ENCODE data around the gene IMPACT. TPM values are rescaled to one million over a fixed set of nuclear protein-coding genes. Genes with fewer than 3 reads are reported as not detected.

Gene IMPACT, protein sequence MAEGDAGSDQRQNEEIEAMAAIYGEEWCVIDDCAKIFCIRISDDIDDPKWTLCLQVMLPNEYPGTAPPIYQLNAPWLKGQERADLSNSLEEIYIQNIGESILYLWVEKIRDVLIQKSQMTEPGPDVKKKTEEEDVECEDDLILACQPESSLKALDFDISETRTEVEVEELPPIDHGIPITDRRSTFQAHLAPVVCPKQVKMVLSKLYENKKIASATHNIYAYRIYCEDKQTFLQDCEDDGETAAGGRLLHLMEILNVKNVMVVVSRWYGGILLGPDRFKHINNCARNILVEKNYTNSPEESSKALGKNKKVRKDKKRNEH
- polyA plus RNA-seq (ENCODE audit: insufficient read length in 4 of 4), result 10 to 100 TPM; 54.3 to 85.8 (median 62.0) TPM

GRCh38 chr18:24426398-24427294 lies at the start of gene IMPACT:
TSS of gene IMPACT (plus strand) at chr18:24426670. CDS start at chr18:24426757, 87 bp downstream.
- DNase-seq (ENCODE audit: low read depth in 4 of 4, low spot score in 3 of 4), result peak; percentile 55 to 73 (median 71)

GRCh38 chr18:24378598-24378997 lies 47.9 kb upstream of the IMPACT start:
- no peak for DNase-seq (ENCODE audit: low read depth in 4 of 4, low spot score in 3 of 4)

DNA sequence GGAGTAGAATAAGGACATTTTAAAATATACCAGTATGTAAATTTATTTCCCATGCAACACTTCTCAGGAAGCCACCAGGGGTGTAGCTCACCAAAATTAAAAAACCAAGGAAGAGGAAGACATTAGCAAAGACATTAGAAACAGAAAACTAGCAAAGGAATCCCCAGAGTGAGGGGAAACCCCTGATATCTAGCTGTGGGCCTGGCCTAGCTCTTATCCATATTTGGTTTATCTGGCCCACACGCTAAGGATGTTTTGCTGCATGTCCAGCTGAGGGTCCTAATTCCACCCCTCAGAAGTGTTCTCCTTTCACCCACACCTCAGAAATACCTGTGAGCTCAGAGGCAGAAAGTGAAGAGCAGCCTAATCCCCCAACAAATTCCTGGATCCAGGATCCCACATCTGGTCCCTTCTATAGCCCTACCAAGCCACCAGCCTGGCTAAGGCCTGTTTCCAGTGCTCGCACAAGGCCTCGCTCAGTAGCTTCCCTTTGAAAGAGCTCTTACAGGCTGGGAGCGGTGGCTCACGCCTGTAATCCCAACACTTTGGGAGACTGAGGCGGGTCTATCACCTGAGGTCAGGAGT lies 46.2 kb upstream of the IMPACT start:
- no peak for DNase-seq (ENCODE audit: low read depth in 4 of 4, low spot score in 3 of 4)

GRCh38 chr18:24381126-24381525 lies 45.3 kb upstream of the IMPACT start:
- DNase-seq (ENCODE audit: low read depth in 4 of 4, low spot score in 3 of 4), result no peak

DNA sequence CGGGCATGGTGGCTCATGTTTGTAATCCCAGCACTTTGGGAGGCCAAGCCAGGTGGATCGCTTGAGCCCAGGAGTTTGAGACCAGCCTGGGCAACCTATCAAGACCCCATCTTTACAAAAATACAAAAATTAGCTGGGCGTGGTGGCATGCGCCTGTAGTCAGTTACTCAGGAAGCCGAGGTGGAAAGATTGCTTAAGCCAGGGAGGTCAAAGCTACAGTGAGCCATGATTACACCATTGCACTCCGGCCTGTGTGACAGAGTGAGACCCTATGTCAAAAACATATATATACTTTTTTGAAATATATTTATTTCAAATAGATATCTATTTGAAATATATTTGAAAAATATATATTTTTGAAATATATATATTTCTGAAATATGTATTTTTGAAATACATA lies 39.8 kb upstream of the IMPACT start:
- DNase-seq (ENCODE audit: low read depth in 4 of 4, low spot score in 3 of 4), result no peak

GRCh38 chr18:24388957-24389356 lies 37.5 kb upstream of the IMPACT start:
- DNase-seq (ENCODE audit: low read depth in 4 of 4, low spot score in 3 of 4), result no peak

GRCh38 chr18:24395049-24395795 lies 31.2 kb upstream of the IMPACT start:
- DNase-seq (ENCODE audit: low read depth in 4 of 4, low spot score in 3 of 4), result no peak

GRCh38 chr18:24396082-24396633 lies 30.3 kb upstream of the IMPACT start:
- DNase-seq (ENCODE audit: low read depth in 4 of 4, low spot score in 3 of 4), result no peak

- DNase-seq (ENCODE audit: low read depth in 4 of 4, low spot score in 3 of 4), result peak in 3 of 4 donors; percentile 35 to 65 (median 60)
These were observed 29.3 kb upstream of the IMPACT start for GRCh38 chr18:24397131-24397693.

DNA sequence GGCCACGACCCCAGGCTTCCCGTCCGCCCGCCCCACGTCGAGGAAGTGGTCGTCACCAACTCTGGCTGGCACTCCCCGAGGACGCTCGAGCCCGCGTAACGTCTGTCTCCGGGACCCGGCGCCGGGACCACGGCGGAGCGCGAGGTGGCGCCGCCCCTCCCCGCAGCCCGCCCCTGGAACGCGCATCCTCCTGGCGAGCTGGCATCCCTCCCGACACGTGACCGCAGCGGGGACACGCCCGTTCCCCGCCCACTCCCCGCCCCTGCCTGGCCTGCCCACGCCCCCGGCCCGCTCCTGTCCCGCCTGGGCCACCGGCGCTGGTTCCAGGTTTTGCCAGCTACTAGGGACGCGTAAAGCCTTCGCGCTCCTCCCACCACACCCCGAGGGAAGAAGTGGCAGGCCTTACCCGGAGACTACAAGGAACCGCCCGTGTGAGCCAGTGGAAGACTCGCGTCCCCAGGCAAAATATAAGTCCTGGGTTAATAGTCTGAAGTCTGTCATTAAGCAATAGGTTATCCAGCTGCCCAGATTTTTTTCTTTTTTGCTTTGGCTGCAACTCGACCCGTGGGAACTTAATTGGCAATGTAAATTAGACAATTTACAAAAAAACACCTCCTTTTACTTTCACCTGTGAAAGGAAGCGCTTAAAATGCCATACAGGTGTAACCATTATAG lies 28.6 kb upstream of the IMPACT start, which contains the start of gene OSBPL1A:
Gene OSBPL1A (minus strand): TSS at position 131 of the 675 bp plus-strand sequence. CDS start 20,291 bp downstream, outside the sequence.
- DNase-seq (ENCODE audit: low read depth in 4 of 4, low spot score in 3 of 4), result peak; percentile 71 to 84 (median 78)

GRCh38 chr18:24398540-24398939 lies 27.9 kb upstream of the IMPACT start:
- no peak for DNase-seq (ENCODE audit: low read depth in 4 of 4, low spot score in 3 of 4)

GRCh38 chr18:24400587-24400986 lies 25.9 kb upstream of the IMPACT start:
- peak in 1 of 4 donors; percentile 17 for DNase-seq (ENCODE audit: low read depth in 4 of 4, low spot score in 3 of 4)

DNA sequence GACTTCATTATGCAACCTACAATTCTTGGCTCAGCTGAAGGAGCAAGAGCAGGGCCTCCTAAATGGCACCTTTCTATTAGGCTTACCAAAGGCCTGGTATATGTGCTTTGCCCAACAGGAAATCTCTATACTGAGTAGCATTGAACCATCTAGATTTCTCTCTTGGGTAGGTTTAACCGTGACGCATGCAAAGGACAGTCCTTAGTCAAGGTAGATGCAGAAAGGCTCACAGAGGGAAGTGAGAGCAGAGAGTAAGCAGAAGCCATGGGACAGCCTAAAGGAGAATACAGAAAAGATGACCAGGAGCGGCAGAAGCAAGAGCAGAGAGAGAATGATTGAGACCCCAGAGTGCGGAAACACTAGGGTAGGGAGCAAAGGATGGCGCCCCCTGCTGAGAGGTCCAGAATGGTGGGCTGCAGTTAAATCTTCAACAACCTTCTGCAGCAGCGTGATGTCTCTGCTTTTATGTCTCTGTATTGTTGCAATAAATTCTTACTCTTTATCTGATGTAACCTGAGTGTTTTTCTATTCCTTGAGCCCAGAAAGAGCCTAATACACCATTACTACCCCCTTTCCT lies 24.2 kb upstream of the IMPACT start:
- no peak for DNase-seq (ENCODE audit: low read depth in 4 of 4, low spot score in 3 of 4)

DNA sequence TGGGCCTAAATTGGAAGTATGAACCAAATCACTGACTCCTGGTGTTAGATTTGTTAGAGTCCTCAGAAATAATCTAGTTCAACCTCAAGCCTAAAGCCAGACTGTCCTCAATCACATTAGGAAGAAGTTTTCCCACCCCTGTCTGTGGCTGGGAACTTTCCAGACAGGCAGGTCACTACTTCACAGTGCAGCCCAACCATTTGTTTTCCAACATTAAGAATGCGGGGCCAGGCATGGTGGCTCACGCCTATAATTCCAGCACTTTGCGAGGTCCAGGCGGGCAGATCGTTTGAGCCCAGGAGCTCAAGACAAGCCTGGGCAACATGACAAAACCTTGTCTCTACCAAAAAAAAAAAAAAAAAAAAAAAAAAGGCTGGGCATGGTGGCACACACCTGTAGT lies 23.4 kb upstream of the IMPACT start:
- no peak for DNase-seq (ENCODE audit: low read depth in 4 of 4, low spot score in 3 of 4)

- no peak for DNase-seq (ENCODE audit: low read depth in 4 of 4, low spot score in 3 of 4)
These were observed 21.9 kb upstream of the IMPACT start for GRCh38 chr18:24404591-24404990.

- DNase-seq (ENCODE audit: low read depth in 4 of 4, low spot score in 3 of 4), result no peak
These were observed 18.0 kb upstream of the IMPACT start for GRCh38 chr18:24408496-24408895.

DNA sequence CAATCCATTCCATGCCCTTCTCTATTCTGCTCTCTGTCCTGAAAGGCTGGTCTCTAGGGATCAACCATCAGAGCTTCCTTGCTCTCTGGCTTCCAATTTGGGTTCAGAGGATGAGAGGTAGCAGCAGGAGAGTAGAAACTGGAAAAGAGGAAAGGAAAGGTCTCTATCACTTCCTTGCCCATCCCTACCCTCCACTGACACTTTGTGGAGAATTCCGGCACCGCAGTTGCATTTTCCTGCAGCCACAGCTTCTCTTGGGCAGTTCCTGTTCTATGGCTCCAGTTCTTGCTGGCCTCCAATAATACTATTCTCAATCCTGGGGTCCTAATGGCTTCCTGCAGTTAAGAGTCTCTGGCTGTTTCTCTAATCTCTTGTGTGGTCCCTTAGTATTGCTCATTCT lies 13.3 kb upstream of the IMPACT start:
- DNase-seq (ENCODE audit: low read depth in 4 of 4, low spot score in 3 of 4), result no peak

DNA sequence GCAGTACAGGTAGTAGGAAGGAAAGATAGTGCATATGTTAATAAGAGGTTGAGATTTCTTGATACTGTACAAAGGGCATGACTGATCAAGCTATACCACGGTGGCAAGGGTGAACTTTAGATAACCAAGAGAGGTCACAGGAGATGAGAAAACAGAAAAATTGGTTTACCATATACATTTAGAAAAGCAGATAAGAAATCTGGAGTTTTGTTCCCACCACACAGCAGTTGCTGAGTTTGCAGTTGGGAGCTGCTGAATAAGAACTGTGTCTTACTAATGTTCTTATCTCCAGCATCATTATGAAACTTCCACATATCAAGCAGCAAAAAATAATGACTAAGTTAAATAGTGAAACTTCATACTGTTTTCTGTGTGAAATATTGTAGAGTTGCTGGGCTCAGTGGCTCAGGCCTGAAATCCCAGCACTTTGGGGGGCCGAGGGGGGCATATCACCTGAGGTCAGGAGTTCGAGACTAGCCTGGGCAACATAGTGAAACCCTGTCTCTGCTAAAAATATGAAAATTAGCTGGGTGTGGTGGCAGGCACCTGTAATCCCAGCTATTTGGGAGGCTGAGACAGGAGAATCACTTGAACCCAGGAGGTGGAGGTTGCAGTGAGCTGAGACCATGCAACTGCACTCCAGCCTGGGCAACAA lies 12.0 kb upstream of the IMPACT start:
- no peak for DNase-seq (ENCODE audit: low read depth in 4 of 4, low spot score in 3 of 4)

Measured in left renal pelvis (tissue), 4 donors.